SH-SY5Y (cell line): ENCODE data around the gene BIN1.

Experiments used
- GATA2 ChIP-seq: IDR thresholded peaks from 2 replicates; pipeline ENCODE4 v1.6.1; 2011; ENCODE audit warnings: mild to moderate bottlenecking, low read depth, low read length
- GATA3 ChIP-seq: IDR thresholded peaks from 2 replicates; pipeline ENCODE4 v1.6.1; 2011; ENCODE audit warnings: low read depth, mild to moderate bottlenecking, low read length, moderate library complexity

Gene BIN1

GRCh38 chr2:127052057-127052770 is 54.7 kb downstream of the BIN1 start:
- no peak for TF ChIP-seq GATA2
- TF ChIP-seq GATA3, result no peak

DNA sequence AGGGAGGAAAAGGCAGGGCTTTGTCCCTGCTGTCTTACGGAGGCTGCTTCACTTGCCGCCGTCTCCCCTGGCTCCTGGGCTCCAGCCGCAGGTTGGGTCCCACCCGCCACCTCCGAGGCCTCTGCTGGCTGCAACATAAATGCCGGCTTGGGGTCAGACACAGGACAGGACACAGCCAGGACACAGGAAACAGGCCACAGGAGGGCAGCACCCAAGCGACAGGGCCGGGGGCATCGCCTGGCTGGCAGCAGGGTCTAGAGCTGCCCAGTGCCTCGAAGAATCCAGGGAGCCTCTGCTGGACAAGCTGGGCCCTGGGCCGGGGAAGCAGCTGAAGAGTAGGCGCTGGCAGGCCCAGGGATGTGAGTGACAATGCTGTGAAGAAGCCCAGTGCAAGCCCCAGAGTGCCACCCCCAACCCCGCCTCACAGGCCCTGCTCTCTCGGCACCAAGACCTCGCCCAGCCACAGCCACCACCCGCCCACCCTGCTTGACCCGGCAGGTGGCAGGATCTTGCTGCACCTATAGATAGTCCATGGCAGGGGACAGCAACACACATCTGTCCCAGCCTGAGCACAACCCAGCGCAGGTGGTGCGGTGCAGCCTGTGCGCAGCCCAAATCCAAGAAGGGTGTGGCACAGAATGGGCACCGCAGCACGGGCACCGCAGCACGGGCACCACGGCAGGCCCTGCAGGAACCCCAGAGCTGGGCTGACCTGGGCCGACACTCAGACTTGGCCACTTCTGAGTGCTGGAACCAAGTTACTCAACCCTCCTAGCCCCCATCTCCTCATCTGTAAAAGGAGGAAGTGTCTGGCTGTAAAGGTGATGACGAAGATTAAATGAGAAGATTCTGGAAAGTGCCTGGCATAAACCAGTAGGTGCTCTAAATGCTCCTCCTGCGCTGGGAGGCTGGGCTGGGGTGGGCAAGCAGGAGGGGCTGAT is 55.6 kb downstream of the BIN1 start:
- TF ChIP-seq GATA3 (no peak), GATA2 (no peak)

- TF ChIP-seq GATA3 (no peak), GATA2 (no peak)
Observed at GRCh38 chr2:127050803-127051115, 56.2 kb downstream of the BIN1 start.

GRCh38 chr2:127049927-127050802 is 56.8 kb downstream of the BIN1 start:
- no peak for TF ChIP-seq GATA3
- TF ChIP-seq GATA2, result no peak

GRCh38 chr2:127048969-127049897 is 57.7 kb downstream of the BIN1 start:
- TF ChIP-seq GATA3, result no peak
- no peak for TF ChIP-seq GATA2

- TF ChIP-seq GATA3 (no peak), GATA2 (no peak)
Observed at GRCh38 chr2:127048618-127048935, 58.4 kb downstream of the BIN1 start.

DNA sequence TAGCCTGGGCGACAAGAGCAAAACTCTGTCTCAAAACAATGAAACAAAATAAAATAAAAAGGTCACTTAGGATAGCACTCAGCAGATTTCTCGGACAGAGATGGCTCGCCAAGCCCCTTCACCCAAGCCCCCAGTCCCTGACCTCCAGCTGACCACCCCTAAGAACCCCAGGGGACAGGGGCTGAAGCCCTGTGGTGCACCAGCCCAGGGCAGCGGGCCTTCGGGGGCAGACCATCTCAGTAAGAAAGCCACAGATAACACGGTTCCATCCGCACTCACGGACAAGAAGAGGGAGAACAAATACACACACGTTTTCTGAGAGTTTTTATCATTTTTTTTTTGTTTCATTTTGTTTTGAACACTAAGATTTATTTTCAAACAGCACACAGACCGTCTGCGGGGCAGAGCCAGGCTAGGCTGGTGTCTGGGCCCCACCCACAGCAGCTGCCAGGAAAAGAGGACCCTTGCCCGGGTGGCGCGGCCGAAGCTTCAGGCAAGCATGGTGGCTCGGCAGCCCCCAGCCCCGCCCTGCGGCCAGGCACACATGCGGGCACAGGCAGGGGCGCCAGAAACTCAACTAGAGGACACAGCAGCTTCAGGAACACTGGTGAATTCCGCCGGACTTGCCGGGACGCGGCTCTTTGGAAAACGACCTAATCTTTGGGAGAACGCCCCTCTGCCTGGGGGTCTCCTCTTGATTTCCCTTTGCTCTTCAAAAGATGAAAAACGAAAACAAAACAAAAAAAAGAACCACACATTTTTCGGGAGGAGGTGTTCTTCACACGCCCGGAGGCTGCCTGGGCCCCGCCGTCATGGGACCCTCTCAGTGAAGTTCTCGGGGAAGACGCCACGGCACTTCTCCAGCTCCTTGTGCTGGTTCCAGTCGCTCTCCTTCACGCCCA is 59.0 kb downstream of the BIN1 start:
- no peak for TF ChIP-seq GATA3
- no peak for TF ChIP-seq GATA2

DNA sequence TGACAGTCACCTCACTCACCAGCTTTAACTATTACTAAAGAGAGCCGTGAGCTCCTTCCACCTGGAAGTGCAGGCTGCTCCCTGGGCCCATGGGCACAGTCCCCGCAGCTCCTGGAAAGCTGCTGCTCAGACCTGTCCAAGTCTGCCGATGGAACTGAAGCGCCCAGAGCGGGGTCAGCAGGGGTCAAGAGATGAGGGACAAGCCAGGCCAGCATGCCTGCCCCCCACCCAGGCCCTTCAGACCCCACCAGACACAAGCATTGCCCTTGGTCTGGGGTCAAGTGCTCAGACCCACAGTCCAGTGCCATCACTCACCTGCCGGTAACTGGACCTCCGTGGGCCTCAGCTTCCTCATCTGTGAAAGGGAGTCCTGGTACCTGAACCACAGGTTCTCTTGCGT is 59.9 kb downstream of the BIN1 start:
- TF ChIP-seq GATA3 (no peak), GATA2 (no peak)

- TF ChIP-seq GATA2, result no peak
- TF ChIP-seq GATA3, result no peak
Observed at GRCh38 chr2:127046579-127046978, 60.4 kb downstream of the BIN1 start.

DNA sequence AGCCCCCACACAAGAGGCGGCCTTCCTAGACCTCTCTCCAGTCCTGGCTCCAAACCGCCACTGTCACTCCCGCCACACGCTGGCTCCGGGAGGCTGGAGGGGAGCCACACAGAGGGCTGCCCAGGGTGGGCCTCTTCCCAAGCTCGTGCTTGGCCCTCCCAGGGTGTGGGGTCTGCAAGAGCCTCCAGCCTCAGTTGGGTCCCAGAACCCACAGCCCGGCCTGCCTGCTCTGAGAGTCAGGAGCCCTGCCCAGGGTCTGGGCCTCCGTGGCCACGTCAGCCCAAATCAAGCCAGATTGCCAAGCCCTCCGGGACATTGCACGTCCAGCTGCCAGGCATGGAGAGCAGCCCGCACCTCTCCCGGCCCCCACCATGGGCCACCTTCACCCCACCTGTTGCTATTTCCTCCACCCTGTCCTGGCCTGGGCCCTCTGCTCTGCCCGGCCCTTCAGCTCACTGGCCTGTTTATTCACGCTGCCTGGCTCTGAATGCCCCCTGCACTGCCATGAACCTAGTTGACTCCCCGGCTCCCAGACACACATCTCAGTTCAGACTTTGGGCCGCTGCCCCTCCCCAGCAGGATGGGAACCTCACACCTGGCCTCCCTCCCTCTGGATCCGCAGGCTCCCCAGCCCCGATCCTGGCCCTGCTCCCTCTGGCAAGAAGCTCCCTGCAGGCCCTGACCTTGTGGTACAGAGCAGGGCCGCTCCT is 61.0 kb downstream of the BIN1 start:
- no peak for TF ChIP-seq GATA2
- no peak for TF ChIP-seq GATA3

GRCh38 chr2:127044977-127045661 is 61.8 kb downstream of the BIN1 start:
- TF ChIP-seq GATA3, result no peak
- no peak for TF ChIP-seq GATA2

- TF ChIP-seq GATA3 (no peak), GATA2 (no peak)
Observed at GRCh38 chr2:127044165-127044718, 62.7 kb downstream of the BIN1 start.
